Cardiac muscle cell (in vitro differentiated cells and primary cell): ENCODE data around the gene ABO. TPM values are rescaled to one million over a fixed set of nuclear protein-coding genes. Genes with fewer than 3 reads are reported as not detected.

Source experiments
- DNase-seq, 2 donors: peaks; one replicate each; pipeline versions ENCODE4 v3.0.0 to v3.0.0-alpha.2; 2010 to 2017; ENCODE audit warnings: low read depth in 1 of 2, low spot score in 1 of 2
- H3K27ac ChIP-seq: fragments of 200-600 bp; sonication (generic); 2 replicates; pipeline ENCODE4 v1.5.1; 2016
- H3K27me3 ChIP-seq: fragments of 200-600 bp; sonication (generic); 2 replicates; pipeline ENCODE4 v1.6.0; 2016; ENCODE audit warnings: control low read depth
- H3K36me3 ChIP-seq: fragments of 200-600 bp; sonication (generic); 2 replicates; pipeline ENCODE4 v1.5.1; 2016; ENCODE audit warnings: control low read depth
- H3K4me1 ChIP-seq: fragments of 200-600 bp; sonication (generic); 2 replicates; pipeline ENCODE4 v1.8.1; 2017; ENCODE audit warnings: low read depth, mild to moderate bottlenecking, mixed run types
- H3K4me3 ChIP-seq: fragments of 200-600 bp; sonication (generic); 2 replicates; pipeline ENCODE4 v1.5.1; 2016; ENCODE audit warnings: mild to moderate bottlenecking
- H3K9me3 ChIP-seq: fragments of 200-600 bp; sonication (generic); 2 replicates; pipeline ENCODE4 v1.5.1; 2017; ENCODE audit warnings: low read depth, mild to moderate bottlenecking, control low read depth
- polyA plus RNA-seq: library from polyadenylated mRNA; unstranded; fragments of >200 nt; fragmentation: Nextera tagmentation; extraction: Ambion mirVana; gene quantifications from 2 replicates; pipeline ENCODE4 v1.2.1, GENCODE V29; 2016
- total RNA-seq: library from RNA; depleted of rRNA; stranded (reverse); fragments of >200 nt; gene quantifications from 2 replicates; pipeline ENCODE4 v1.2.3, GENCODE V29; 2016
- TF ChIP-seq, protein P1 (sequence below): IDR thresholded peaks from 2 replicates; pipeline ENCODE4 v1.5.1; 2012; ENCODE audit warnings: low read depth, mild to moderate bottlenecking, low read length

ABO gene
- total and polyA plus RNA-seq, 2 experiments from 2014 or later, result 0.30 TPM; not detected in 1

DNA sequence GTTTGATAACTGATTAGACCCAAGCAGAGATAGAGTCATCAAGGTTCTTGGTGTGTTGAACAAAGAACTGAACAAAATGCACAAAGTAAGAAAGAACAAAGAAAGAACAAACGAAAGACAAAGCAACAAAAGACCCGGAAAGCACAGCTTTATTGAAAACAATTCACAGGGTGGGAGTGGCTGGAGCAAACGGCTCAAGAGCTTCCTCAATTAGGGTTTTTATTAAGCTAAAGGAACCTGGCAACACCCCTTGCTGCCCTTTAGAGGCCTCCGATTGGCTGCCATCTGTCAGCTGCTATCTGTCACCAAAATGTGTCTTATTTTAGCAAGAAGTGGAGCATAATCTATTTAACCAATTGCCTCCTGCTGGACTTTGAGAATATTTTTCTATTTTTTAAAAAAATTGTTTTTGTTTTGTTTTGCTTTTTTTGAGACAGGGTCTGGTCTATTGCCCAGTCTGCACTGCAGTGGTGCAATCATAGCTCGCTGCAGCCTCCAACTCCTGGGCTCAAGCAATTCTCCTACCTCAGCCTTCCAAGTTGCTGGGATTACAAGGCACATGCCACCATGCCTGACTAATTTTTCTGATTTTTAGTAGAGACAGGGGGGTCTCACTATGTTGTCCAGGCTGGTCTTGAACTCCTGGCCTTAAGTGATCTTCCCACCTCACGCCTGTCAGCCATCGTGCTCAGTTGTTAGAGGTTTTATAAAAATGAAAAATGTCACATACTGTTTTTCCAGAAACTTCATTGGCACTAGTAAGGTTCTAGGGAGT is 7.7 kb upstream of the ABO start:
- DNase-seq, result no peak
- TF ChIP-seq, protein P1, sequence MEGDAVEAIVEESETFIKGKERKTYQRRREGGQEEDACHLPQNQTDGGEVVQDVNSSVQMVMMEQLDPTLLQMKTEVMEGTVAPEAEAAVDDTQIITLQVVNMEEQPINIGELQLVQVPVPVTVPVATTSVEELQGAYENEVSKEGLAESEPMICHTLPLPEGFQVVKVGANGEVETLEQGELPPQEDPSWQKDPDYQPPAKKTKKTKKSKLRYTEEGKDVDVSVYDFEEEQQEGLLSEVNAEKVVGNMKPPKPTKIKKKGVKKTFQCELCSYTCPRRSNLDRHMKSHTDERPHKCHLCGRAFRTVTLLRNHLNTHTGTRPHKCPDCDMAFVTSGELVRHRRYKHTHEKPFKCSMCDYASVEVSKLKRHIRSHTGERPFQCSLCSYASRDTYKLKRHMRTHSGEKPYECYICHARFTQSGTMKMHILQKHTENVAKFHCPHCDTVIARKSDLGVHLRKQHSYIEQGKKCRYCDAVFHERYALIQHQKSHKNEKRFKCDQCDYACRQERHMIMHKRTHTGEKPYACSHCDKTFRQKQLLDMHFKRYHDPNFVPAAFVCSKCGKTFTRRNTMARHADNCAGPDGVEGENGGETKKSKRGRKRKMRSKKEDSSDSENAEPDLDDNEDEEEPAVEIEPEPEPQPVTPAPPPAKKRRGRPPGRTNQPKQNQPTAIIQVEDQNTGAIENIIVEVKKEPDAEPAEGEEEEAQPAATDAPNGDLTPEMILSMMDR, result no peak
- H3K27me3 ChIP-seq, result peaks cover 6% of the 10 kb centered on the region
- H3K27ac ChIP-seq, result no peak overlapping the region
- no peaks in the 10 kb centered on the region for H3K36me3 ChIP-seq
- no peaks in the 10 kb centered on the region for H3K9me3 ChIP-seq
- H3K4me1 ChIP-seq, result no peaks in the 10 kb centered on the region
- H3K4me3 ChIP-seq, result no peak overlapping the region

DNA sequence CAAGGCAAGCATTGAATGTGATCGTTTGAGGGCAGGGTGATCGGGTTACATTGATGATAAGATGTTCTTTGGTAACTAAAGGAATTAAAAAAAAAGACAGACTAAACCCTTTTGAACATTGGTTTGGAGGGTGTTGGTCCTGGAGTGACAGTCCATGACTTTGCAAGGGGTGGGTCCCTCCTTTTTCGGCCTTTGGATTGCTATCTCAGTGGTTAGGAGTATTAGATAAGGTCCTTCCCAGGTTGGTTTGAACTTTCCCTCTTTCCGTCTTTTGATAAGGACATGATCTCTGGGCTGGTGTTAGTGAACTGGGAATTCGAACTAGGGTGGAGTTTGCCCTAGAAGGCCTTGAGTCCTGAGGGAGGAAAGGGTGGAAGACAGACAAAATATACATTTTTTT is 5.4 kb upstream of the ABO start:
- Histone ChIP-seq H3K27ac (no peak overlapping the region), H3K4me3 (no peak overlapping the region), H3K36me3 (no peaks in the 10 kb centered on the region), H3K4me1 (no peaks in the 10 kb centered on the region), H3K9me3 (no peaks in the 10 kb centered on the region), H3K27me3 (peaks cover 27% of the 10 kb centered on the region)
- TF ChIP-seq, protein P1, result no peak
- DNase-seq, result no peak

DNA sequence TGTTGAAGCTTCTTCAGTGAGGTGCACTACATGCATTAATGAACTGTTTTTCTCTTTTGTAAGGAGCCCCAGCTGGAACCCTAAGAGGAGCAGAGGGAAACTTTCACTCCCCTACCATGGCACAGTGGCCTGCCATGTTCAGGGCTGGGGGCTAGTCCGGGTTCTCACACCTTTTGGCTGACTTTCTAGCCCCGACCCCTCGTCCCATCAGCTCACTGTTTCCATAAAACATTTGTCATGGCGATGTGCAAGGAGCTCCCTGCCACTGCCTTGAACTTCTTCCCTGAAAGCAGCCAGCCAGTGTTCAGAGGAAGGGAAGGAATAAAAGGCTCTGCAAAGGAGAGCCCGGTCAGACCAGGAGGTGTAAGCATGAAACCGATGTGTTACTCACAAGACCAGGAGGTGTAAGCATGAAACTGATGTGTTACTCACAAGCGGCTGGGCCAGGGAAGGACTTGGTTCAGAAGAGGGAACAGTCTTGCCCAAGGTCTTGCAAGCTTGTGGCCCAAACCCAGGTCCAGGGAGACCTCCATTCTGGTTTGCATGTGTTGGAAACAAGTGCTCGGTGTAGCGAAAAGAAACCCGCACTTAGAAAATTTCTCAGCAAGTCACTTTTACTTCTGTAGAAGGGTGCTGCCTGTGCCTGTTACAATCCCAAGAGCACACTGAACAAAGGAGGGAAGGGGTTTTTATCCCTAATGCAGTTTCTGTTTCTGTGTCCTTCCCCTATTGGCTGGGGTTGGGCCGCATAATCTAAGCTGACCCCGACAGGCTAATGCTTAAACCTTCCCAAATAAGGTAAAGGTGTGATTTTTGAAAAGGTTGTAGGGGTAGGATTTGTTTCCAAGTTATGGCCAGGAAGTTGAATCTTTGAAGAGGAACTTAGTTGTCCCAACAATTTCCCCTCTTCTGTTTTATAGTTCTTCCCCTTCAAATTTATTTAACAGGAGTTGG is 3.4 kb upstream of the ABO start:
- Histone ChIP-seq H3K4me3 (no peak overlapping the region), H3K4me1 (no peaks in the 10 kb centered on the region), H3K9me3 (no peaks in the 10 kb centered on the region), H3K27me3 (peaks cover 46% of the 10 kb centered on the region), H3K27ac (no peak overlapping the region), H3K36me3 (no peaks in the 10 kb centered on the region)
- DNase-seq, result no peak
- TF ChIP-seq, protein P1, result no peak

DNA sequence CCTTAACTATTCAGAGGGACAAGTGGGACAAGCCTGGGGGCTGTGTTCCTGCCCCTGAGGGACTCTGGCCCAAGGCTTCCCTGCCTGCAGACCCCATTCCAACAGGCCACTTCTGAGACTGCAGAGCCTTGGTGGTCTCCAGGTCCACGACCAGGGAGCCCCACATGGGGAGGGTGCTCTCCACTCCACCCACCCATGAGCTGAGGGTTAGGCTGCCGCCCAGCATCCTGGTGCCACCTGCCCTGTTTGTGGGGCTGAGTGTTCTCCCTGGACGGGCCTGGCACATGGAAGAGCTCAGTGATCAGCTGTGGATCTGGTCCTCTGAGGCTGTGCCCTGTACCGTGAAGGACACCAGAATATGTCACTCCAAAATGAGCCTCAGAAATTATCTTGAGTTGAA is 2.5 kb upstream of the ABO start:
- Histone ChIP-seq H3K27me3 (peaks cover 56% of the 10 kb centered on the region), H3K36me3 (no peaks in the 10 kb centered on the region), H3K9me3 (no peaks in the 10 kb centered on the region), H3K4me3 (no peak overlapping the region), H3K4me1 (no peaks in the 10 kb centered on the region), H3K27ac (no peak overlapping the region)
- DNase-seq, result no peak
- TF ChIP-seq, protein P1, result no peak

DNA sequence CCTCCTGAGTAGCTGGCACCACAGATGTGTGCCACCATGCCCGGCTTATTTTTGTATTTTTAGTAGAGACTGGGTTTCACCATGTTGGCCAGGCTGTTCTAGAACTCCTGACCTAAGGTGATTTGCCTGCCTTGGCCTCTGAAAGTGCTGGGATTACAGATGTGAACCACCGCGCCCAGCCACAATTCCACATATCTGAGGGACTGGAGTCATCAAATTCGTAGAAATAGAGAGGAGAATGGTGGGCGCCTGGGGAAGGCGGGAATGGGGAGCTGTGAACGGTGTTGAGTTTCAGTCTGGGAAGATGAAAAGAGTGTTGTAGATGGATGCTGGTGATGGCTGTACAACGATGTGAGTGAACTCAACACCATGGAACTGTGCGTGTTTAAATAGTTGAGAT is 1.9 kb upstream of the ABO start:
- TF ChIP-seq, protein P1, result no peak
- no peak overlapping the region for H3K4me3 ChIP-seq
- no peaks in the 10 kb centered on the region for H3K4me1 ChIP-seq
- H3K9me3 ChIP-seq, result no peaks in the 10 kb centered on the region
- H3K27me3 ChIP-seq, result peaks cover 60% of the 10 kb centered on the region
- no peaks in the 10 kb centered on the region for H3K36me3 ChIP-seq
- no peak for DNase-seq
- H3K27ac ChIP-seq, result no peak overlapping the region
